ENCODE results near the gene SCAPER. TPM values are rescaled to one million over a fixed set of nuclear protein-coding genes. Genes with fewer than 3 reads are reported as not detected.
A peak's percentile ranks its signal among the peaks of the same experiment; 100 is the strongest.

The SCAPER gene
- total and polyA plus RNA-seq, 10 of the 15 experiments (the other 5 are each of a cell fraction or from before 2014, with no cell fraction given) = 1.0 to 7.7 (median 3.9) TPM

DNA sequence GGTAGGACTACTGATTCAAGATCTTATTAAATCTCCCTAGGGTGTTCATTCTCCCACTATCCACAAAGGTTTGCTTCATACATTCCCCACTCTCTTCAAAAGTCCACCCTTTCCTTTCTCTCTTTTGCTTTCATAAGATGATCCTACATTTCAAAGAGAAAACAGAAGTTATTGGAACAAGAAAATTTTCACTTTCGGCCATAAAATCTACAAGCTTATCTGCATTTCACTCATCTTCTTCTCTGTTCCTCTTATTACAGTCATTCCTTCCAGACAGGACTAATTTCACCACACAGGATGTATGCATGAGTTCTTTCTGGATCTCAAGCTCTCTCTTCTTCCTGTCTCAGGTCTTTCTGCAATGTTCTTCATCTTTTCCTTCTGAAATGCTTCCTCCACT is 329.9 kb downstream of the SCAPER start (continued):
- TF ChIP-seq JUND (IDR thresholded peaks at IDR 0.05; ENCODE audit: low read depth, low read length) (peak; percentile 87), MYB (IDR thresholded peaks at IDR 0.05; ENCODE audit: borderline replicate concordance, low read depth, low read length) (no peak), MEF2B (IDR thresholded peaks at IDR 0.05; ENCODE audit: partially characterized antibody, poor library complexity, severe bottlenecking) (peak; percentile 62), RB1 (IDR thresholded peaks at IDR 0.05; ENCODE audit: borderline replicate concordance) (no peak), HDAC6 (IDR thresholded peaks at IDR 0.05; ENCODE audit: unreplicated experiment) (no peak), NR2F1 (conservative IDR thresholded peaks at IDR 0.05) (peak; percentile 51), CBX5 (IDR thresholded peaks at IDR 0.05; ENCODE audit: low read depth) (peak; percentile 90; the same call in 1 of the 2 replicates), CREB1 (IDR thresholded peaks at IDR 0.05; ENCODE audit: low read depth) (peak; percentile 67; the same call in 1 of the 2 replicates), STAT1 (conservative IDR thresholded peaks at IDR 0.05) (no peak), KDM1A (IDR thresholded peaks at IDR 0.05; ENCODE audit: borderline replicate concordance) (no peak), SUPT20H (IDR thresholded peaks at IDR 0.05; ENCODE audit: borderline replicate concordance, control insufficient read depth, low read depth, low read length) (no peak), RCOR1 (conservative IDR thresholded peaks at IDR 0.05; ENCODE audit: low read depth, low read length) (0 out of 2 replicates have a peak, but pooled peaks have one; percentile 91), GATAD2B (conservative IDR thresholded peaks at IDR 0.05; ENCODE audit: low read depth) (peak; percentile 71; the same call in 1 of the 2 replicates), HDAC2 (IDR thresholded peaks at IDR 0.05) (no peak), CHD4 (IDR thresholded peaks at IDR 0.05) (no peak), ZZZ3 (IDR thresholded peaks at IDR 0.05; ENCODE audit: control insufficient read depth, insufficient read length, low read depth) (no peak), RBBP5 (conservative IDR thresholded peaks at IDR 0.05) (no peak), NFXL1 (IDR thresholded peaks at IDR 0.05; ENCODE audit: borderline replicate concordance) (no peak), FOXM1 (IDR thresholded peaks at IDR 0.05; ENCODE audit: low read depth, low read length) (peak; percentile 99), CHD2 (IDR thresholded peaks at IDR 0.05; ENCODE audit: borderline replicate concordance, low read depth, low read length) (0 out of 2 replicates have a peak, but pooled peaks have one; percentile 28), ASH2L (IDR thresholded peaks at IDR 0.05; ENCODE audit: borderline replicate concordance, low read depth) (no peak), ZSCAN29 (IDR thresholded peaks at IDR 0.05) (no peak), NBN (IDR thresholded peaks at IDR 0.05) (peak; percentile 56; the same call in 1 of the 2 replicates), NRF1 (conservative IDR thresholded peaks at IDR 0.05; ENCODE audit: low read depth, low read length) (no peak), TAF1 (IDR thresholded peaks at IDR 0.05; ENCODE audit: borderline replicate concordance, low read depth, low read length) (no peak)
- TF ChIP-seq, protein P1, sequence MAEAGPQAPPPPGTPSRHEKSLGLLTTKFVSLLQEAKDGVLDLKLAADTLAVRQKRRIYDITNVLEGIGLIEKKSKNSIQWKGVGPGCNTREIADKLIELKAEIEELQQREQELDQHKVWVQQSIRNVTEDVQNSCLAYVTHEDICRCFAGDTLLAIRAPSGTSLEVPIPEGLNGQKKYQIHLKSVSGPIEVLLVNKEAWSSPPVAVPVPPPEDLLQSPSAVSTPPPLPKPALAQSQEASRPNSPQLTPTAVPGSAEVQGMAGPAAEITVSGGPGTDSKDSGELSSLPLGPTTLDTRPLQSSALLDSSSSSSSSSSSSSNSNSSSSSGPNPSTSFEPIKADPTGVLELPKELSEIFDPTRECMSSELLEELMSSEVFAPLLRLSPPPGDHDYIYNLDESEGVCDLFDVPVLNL (IDR thresholded peaks at IDR 0.05; ENCODE audit: low read depth, low read length) = no peak
- TF ChIP-seq, protein P2, sequence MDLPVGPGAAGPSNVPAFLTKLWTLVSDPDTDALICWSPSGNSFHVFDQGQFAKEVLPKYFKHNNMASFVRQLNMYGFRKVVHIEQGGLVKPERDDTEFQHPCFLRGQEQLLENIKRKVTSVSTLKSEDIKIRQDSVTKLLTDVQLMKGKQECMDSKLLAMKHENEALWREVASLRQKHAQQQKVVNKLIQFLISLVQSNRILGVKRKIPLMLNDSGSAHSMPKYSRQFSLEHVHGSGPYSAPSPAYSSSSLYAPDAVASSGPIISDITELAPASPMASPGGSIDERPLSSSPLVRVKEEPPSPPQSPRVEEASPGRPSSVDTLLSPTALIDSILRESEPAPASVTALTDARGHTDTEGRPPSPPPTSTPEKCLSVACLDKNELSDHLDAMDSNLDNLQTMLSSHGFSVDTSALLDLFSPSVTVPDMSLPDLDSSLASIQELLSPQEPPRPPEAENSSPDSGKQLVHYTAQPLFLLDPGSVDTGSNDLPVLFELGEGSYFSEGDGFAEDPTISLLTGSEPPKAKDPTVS (IDR thresholded peaks at IDR 0.05; ENCODE audit: low read depth, low read length) = no peak
- TF ChIP-seq, protein P3, sequence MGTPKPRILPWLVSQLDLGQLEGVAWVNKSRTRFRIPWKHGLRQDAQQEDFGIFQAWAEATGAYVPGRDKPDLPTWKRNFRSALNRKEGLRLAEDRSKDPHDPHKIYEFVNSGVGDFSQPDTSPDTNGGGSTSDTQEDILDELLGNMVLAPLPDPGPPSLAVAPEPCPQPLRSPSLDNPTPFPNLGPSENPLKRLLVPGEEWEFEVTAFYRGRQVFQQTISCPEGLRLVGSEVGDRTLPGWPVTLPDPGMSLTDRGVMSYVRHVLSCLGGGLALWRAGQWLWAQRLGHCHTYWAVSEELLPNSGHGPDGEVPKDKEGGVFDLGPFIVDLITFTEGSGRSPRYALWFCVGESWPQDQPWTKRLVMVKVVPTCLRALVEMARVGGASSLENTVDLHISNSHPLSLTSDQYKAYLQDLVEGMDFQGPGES (IDR thresholded peaks at IDR 0.05) = no peak

Data from GM12878 (cell line).